Measurements from ENCODE around the gene KCTD2. TPM values are rescaled to one million over a fixed set of nuclear protein-coding genes. Genes with fewer than 3 reads are reported as not detected.
A peak's percentile ranks its signal among the peaks of the same experiment; 100 is the strongest.

The KCTD2 gene
- total and polyA plus RNA-seq, 4 donors, result 15.1 to 22.3 (median 19.4) TPM

GRCh38 chr17:75113798-75114551, 67.0 kb downstream of the KCTD2 start:
- peak; percentile 94 to 98 (median 95) for DNase-seq
- peaks cover 0 to 12% (median 4%) of the 10 kb centered on the region in 4 donors for H3K36me3 ChIP-seq (ENCODE audit: control insufficient read depth in 4 of 4, insufficient read depth in 4 of 4, low read length in 4 of 4)
- no peaks in the 10 kb centered on the region for H3K9me3 ChIP-seq (ENCODE audit: control insufficient read depth in 4 of 4, insufficient read depth in 3 of 4, low read length in 3 of 4)
- H3K4me3 ChIP-seq, result peak overlapping the region; percentile 43
- ATAC-seq (ENCODE audit: insufficient read depth, low FRiP score), result peak; percentile 70
- TF ChIP-seq CTCF (IDR thresholded peaks at IDR 0.05; ENCODE audit: control extremely low read depth, extremely low read depth), result peak; percentile 93
- peak overlapping the region; percentile 90 to 96 for H3K27ac ChIP-seq (ENCODE audit: low read depth in 1 of 2, low read length in 1 of 2)
- peak overlapping the region in 1 of 2 donors; percentile 63 for H3K9ac ChIP-seq (ENCODE audit: insufficient read depth in 1 of 2, low read length in 2 of 2)
- 2 to 3% methylated on average over 22 of the region's 22 CpGs for WGBS, 2 donors
- peaks cover 0 to 44% (median 12%) of the 10 kb centered on the region in 5 donors for H3K4me1 ChIP-seq (ENCODE audit: control insufficient read depth in 5 of 5, insufficient read depth in 5 of 5, low read length in 5 of 5)
- peaks cover 0 to under 1% (median 0%) of the 10 kb centered on the region in 3 donors for H3K27me3 ChIP-seq (ENCODE audit: control insufficient read depth in 3 of 3, insufficient read depth in 3 of 3, low read length in 2 of 3)

- H3K4me1 ChIP-seq (ENCODE audit: control insufficient read depth in 5 of 5, insufficient read depth in 5 of 5, low read length in 5 of 5), result peaks cover 0 to 38% (median 12%) of the 10 kb centered on the region in 5 donors
These were observed 67.7 kb downstream of the KCTD2 start for GRCh38 chr17:75114552-75115314.

More at GRCh38 chr17:75114552-75115314, 67.7 kb downstream of the KCTD2 start:
- peaks cover 0 to 13% (median 5%) of the 10 kb centered on the region in 4 donors for H3K36me3 ChIP-seq (ENCODE audit: control insufficient read depth in 4 of 4, insufficient read depth in 4 of 4, low read length in 4 of 4)
- peak overlapping the region; percentile 90 to 96 for H3K27ac ChIP-seq (ENCODE audit: low read depth in 1 of 2, low read length in 1 of 2)
- H3K27me3 ChIP-seq (ENCODE audit: control insufficient read depth in 3 of 3, insufficient read depth in 3 of 3, low read length in 2 of 3), result no peaks in the 10 kb centered on the region
- no peaks in the 10 kb centered on the region for H3K9me3 ChIP-seq (ENCODE audit: control insufficient read depth in 4 of 4, insufficient read depth in 3 of 4, low read length in 3 of 4)
- 26 to 33% methylated on average over 19 of the region's 19 CpGs for WGBS, 2 donors
- TF ChIP-seq CTCF (IDR thresholded peaks at IDR 0.05; ENCODE audit: control extremely low read depth, extremely low read depth), result no peak
- H3K4me3 ChIP-seq, result peak overlapping the region; percentile 43
- DNase-seq (no peak), ATAC-seq (ENCODE audit: insufficient read depth, low FRiP score) (no peak)
- peak overlapping the region in 1 of 2 donors; percentile 63 for H3K9ac ChIP-seq (ENCODE audit: insufficient read depth in 1 of 2, low read length in 2 of 2)

Small RNAs within 50 kb of the gene (small RNA-seq; reads per million reads assigned to genes)
- gene AC111186.1 (ENCODE audit: low replicate concordance) (not detected), gene RF00019 (ENCODE audit: low replicate concordance) (not detected), gene RN7SL573P (ENCODE audit: low replicate concordance) (not detected), gene RNU6-362P (ENCODE audit: low replicate concordance) (not detected)

Other genes starting within 250 kb of the KCTD2 start
- under 1 TPM in 1 of 2 donors, not detected in 1; 0.03 TPM for gene GRIN2C, start 187.3 kb upstream of the KCTD2 start, total RNA-seq
- under 1 TPM; 0.01 to 0.02 TPM for gene GRIN2C, start 187.3 kb upstream of the KCTD2 start, polyA plus RNA-seq
- 10 to 100 TPM in 1 of 2 donors, 1 to 10 TPM in 1; 7.8 to 17.5 TPM for gene FDXR, start 174.2 kb upstream of the KCTD2 start, total RNA-seq
- gene FDXR, start 174.2 kb upstream of the KCTD2 start, polyA plus RNA-seq, result 10 to 100 TPM; 10.2 to 11.1 TPM
- gene FADS6, start 153.6 kb upstream of the KCTD2 start, total RNA-seq, result not detected
- not detected for gene FADS6, start 153.6 kb upstream of the KCTD2 start, polyA plus RNA-seq
- gene USH1G, start 124.0 kb upstream of the KCTD2 start, total RNA-seq, result not detected
- under 1 TPM in 1 of 2 donors, not detected in 1; 0.01 TPM for gene USH1G, start 124.0 kb upstream of the KCTD2 start, polyA plus RNA-seq
- gene OTOP2, start 123.0 kb upstream of the KCTD2 start, total RNA-seq, result not detected
- gene OTOP2, start 123.0 kb upstream of the KCTD2 start, polyA plus RNA-seq, result not detected
- gene OTOP3, start 111.3 kb upstream of the KCTD2 start, total RNA-seq, result not detected
- gene OTOP3, start 111.3 kb upstream of the KCTD2 start, polyA plus RNA-seq, result not detected
- 10 to 100 TPM; 34.8 to 42.1 TPM for gene HID1, start 74.5 kb upstream of the KCTD2 start, total RNA-seq
- 10 to 100 TPM; 15.2 to 23.7 TPM for gene HID1, start 74.5 kb upstream of the KCTD2 start, polyA plus RNA-seq
- gene CDR2L, start 59.6 kb upstream of the KCTD2 start, total RNA-seq, result 10 to 100 TPM; 11.5 to 19.0 TPM
- 10 to 100 TPM in 1 of 2 donors, 1 to 10 TPM in 1; 8.5 to 10.9 TPM for gene CDR2L, start 59.6 kb upstream of the KCTD2 start, polyA plus RNA-seq
- gene MRPL58, start 34.6 kb upstream of the KCTD2 start, total RNA-seq, result 10 to 100 TPM; 14.7 to 33.1 TPM
- 10 to 100 TPM; 38.3 to 55.5 TPM for gene MRPL58, start 34.6 kb upstream of the KCTD2 start, polyA plus RNA-seq
- gene ATP5PD, start 256 bp upstream of the KCTD2 start, total RNA-seq, result 100 to 1,000 TPM; 110 to 238 TPM
- 100 to 1,000 TPM; 277 to 736 TPM for gene ATP5PD, start 256 bp upstream of the KCTD2 start, polyA plus RNA-seq
- gene SLC16A5, start 40.7 kb downstream of the KCTD2 start, total RNA-seq, result 10 to 100 TPM; 36.7 to 74.0 TPM
- 10 to 100 TPM; 27.9 to 48.0 TPM for gene SLC16A5, start 40.7 kb downstream of the KCTD2 start, polyA plus RNA-seq
- gene ARMC7, start 62.7 kb downstream of the KCTD2 start, total RNA-seq, result 10 to 100 TPM in 1 of 2 donors, 1 to 10 TPM in 1; 8.1 to 19.2 TPM
- 10 to 100 TPM; 10.2 to 13.5 TPM for gene ARMC7, start 62.7 kb downstream of the KCTD2 start, polyA plus RNA-seq
- 10 to 100 TPM; 64.4 to 75.3 TPM for gene NT5C, start 84.5 kb downstream of the KCTD2 start, total RNA-seq
- 10 to 100 TPM; 81.2 to 96.3 TPM for gene NT5C, start 84.5 kb downstream of the KCTD2 start, polyA plus RNA-seq
- gene JPT1, start 107.3 kb downstream of the KCTD2 start, total RNA-seq, result 10 to 100 TPM; 35.1 to 60.7 TPM
- gene JPT1, start 107.3 kb downstream of the KCTD2 start, polyA plus RNA-seq, result 100 to 1,000 TPM; 134 to 140 TPM
- 100 to 1,000 TPM in 1 of 2 donors, 10 to 100 TPM in 1; 89.9 to 242 TPM for gene SUMO2, start 135.7 kb downstream of the KCTD2 start, total RNA-seq
- 10 to 100 TPM; 53.6 to 88.9 TPM for gene SUMO2, start 135.7 kb downstream of the KCTD2 start, polyA plus RNA-seq
- 10 to 100 TPM; 46.4 to 69.5 TPM for gene NUP85, start 158.5 kb downstream of the KCTD2 start, total RNA-seq
- gene NUP85, start 158.5 kb downstream of the KCTD2 start, polyA plus RNA-seq, result 10 to 100 TPM; 40.4 to 45.8 TPM
- gene GGA3, start 214.4 kb downstream of the KCTD2 start, total RNA-seq, result 10 to 100 TPM; 22.8 to 42.4 TPM
- gene GGA3, start 214.4 kb downstream of the KCTD2 start, polyA plus RNA-seq, result 10 to 100 TPM; 26.4 to 35.9 TPM
- gene MRPS7, start 214.7 kb downstream of the KCTD2 start, total RNA-seq, result 10 to 100 TPM; 40.0 to 54.6 TPM
- gene MRPS7, start 214.7 kb downstream of the KCTD2 start, polyA plus RNA-seq, result 10 to 100 TPM; 46.9 to 61.7 TPM
- 10 to 100 TPM in 1 of 2 donors, 1 to 10 TPM in 1; 9.7 to 32.8 TPM for gene MIF4GD, start 224.0 kb downstream of the KCTD2 start, total RNA-seq
- 10 to 100 TPM; 13.2 to 34.8 TPM for gene MIF4GD, start 224.0 kb downstream of the KCTD2 start, polyA plus RNA-seq
- 10 to 100 TPM in 1 of 2 donors, 1 to 10 TPM in 1; 9.8 to 27.4 TPM for gene SLC25A19, start 242.2 kb downstream of the KCTD2 start, total RNA-seq
- 10 to 100 TPM; 22.2 to 25.7 TPM for gene SLC25A19, start 242.2 kb downstream of the KCTD2 start, polyA plus RNA-seq

All from lung (tissue), 13 donors.